Gastrocnemius medialis (tissue), 4 donors: Measurements from ENCODE around the gene PCDHGC3.

Experiments
- POLR2A ChIP-seq, 2 donors: fragments of 450-650 bp; IDR thresholded peaks; one replicate each; pipeline ENCODE4 v1.6.1; 2017; ENCODE audit warnings: antibody characterized with exemption in 2 of 2, mild to moderate bottlenecking in 2 of 2, moderate library complexity in 2 of 2
- TF ChIP-seq, protein P1 (sequence below), 5 experiments: fragments of 450-650 bp in 3 of 5; fragments of 200-600 bp in 2 of 5; sonication (generic) in 2 of 5; IDR thresholded peaks in 4 of 5; conservative IDR thresholded peaks in 1 of 5; 1 replicate in 4 of 5; 2 replicates in 1 of 5; pipeline ENCODE4 v1.5.1; 2016 to 2019; ENCODE audit warnings: antibody characterized with exemption in 5 of 5, mild to moderate bottlenecking in 3 of 5, moderate library complexity in 3 of 5

DNA sequence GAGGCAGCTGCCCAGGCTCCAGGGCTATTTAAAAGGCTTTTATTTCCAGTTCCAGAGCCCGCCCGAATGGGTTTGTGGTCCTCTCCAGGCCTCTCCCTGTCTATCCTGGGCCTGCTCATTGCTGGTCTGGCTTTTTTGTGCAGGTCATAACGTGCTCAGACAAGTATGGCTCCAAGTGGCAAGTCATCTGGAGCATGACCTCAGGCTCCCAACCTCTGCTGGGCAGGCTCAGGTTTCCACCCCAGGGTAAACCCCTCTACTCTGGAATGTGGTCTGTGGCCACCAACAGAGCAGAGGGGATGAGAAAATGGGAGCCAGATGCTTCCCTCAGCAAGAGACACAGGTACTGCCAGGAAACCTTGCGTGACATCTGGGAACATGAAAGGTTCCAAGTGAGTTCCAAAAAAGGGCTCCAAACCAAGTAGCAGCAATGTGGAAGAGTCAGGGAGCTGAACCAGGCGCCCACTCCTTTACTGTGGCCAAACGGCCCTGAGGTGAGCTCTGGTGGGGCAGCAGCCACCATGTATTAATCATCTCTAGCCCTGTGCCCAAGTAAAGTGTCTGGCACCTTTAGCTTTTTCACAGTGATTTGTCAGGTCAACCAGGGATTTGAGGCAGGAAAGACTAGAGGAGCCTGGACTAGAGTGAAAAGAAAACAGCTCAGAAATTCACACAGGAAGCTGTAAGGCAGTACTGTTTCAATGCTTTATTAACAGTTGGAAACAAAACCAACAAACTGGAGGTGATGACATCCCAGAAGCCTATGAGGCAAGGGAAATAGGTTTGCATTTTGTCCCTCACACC lies 38.8 kb downstream of the PCDHGC3 start:
- TF ChIP-seq, protein P1, sequence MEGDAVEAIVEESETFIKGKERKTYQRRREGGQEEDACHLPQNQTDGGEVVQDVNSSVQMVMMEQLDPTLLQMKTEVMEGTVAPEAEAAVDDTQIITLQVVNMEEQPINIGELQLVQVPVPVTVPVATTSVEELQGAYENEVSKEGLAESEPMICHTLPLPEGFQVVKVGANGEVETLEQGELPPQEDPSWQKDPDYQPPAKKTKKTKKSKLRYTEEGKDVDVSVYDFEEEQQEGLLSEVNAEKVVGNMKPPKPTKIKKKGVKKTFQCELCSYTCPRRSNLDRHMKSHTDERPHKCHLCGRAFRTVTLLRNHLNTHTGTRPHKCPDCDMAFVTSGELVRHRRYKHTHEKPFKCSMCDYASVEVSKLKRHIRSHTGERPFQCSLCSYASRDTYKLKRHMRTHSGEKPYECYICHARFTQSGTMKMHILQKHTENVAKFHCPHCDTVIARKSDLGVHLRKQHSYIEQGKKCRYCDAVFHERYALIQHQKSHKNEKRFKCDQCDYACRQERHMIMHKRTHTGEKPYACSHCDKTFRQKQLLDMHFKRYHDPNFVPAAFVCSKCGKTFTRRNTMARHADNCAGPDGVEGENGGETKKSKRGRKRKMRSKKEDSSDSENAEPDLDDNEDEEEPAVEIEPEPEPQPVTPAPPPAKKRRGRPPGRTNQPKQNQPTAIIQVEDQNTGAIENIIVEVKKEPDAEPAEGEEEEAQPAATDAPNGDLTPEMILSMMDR (IDR thresholded peaks at IDR 0.05 in 4 of 5, conservative IDR thresholded peaks at IDR 0.05 in 1 of 5), result no peak
- no peak for TF ChIP-seq POLR2A (IDR thresholded peaks at IDR 0.05)
